Erythroblast (primary cell): ENCODE measurements around the gene TWNK.

Experiments used
- GATA1 ChIP-seq: IDR thresholded peaks from 2 replicates; pipeline ENCODE4 v1.6.1; 2011; ENCODE audit warnings: low read depth, mild to moderate bottlenecking, control low read depth, low read length, moderate library complexity
- POLR2A ChIP-seq: IDR thresholded peaks from 2 replicates; pipeline ENCODE4 v1.6.1; 2011; ENCODE audit warnings: mild to moderate bottlenecking, low read length

DNA sequence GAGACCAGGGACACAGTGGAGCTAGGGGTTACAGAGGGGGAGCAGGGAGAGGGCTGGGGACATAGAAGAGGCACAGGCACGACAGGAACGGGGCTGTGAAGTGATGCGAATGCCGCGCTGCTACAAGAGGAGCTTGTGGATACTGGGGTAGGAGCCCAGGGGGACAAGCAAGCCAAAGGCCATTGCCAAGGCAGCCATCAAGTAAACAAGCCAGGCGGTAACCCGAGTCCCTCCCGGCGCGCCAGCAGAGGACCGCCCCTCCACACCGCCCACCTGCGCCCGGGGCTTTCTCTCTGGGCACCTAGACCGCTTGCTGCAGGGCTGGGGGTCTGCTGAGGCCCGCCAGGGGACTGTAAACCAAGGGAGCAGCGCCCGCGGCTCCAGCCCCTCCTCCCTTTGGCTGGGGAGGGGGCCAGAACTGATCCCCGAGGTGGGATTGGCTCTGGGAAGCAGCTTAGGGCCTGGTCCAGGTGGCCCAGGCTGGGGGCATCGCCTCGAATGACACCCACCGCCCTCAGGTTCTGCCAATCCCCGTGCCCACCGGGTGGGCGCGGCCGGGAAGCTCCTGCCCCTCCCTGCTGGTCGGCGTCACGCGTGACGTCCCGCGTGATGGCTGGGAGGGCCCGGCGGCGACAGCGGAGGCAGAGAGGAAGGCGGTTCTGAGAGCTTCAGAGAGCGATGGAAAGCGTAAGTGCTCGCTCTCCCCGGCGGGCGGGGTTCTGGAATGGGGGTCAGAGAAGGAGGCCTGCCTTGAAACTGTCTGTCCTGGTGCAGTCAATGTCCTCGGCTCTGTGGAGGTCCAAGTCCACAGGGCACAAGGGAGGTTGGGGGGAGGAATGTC is 44.7 kb downstream of the TWNK start:
- no peak for TF ChIP-seq POLR2A
- TF ChIP-seq GATA1, result no peak
